Nephron progenitor cell (in vitro differentiated cells): Measurements from ENCODE around the gene GCK.

Source experiments
- DNase-seq: peaks from one replicate; pipeline ENCODE4 v3.0.0; 2021
- H3K27ac Mint-ChIP-seq: 2 replicates; pipeline ENCODE4 v1.8.0; 2021; ENCODE audit warnings: mild to moderate bottlenecking, moderate library complexity, mixed read lengths
- H3K27me3 Mint-ChIP-seq: 2 replicates; pipeline ENCODE4 v1.8.0; 2021; ENCODE audit warnings: mild to moderate bottlenecking, low read depth, mixed read lengths; ENCODE audit not compliant: poor library complexity
- H3K36me3 Mint-ChIP-seq: 2 replicates; pipeline ENCODE4 v1.8.0; 2021; ENCODE audit warnings: low read depth, mixed read lengths
- H3K4me1 Mint-ChIP-seq: 2 replicates; pipeline ENCODE4 v1.8.0; 2021; ENCODE audit warnings: mixed read lengths
- H3K4me3 Mint-ChIP-seq: 2 replicates; pipeline ENCODE4 v1.8.0; 2021; ENCODE audit warnings: mild to moderate bottlenecking, moderate library complexity, mixed read lengths
- H3K9me3 Mint-ChIP-seq: 2 replicates; pipeline ENCODE4 v1.8.0; 2021; ENCODE audit warnings: mild to moderate bottlenecking, moderate library complexity, mixed read lengths
- CTCF ChIP-seq: fragments of 200-600 bp; sonication (generic); IDR thresholded peaks from 2 replicates; pipeline ENCODE4 v1.5.0; 2021; ENCODE audit warnings: antibody characterized with exemption

GCK gene

DNA sequence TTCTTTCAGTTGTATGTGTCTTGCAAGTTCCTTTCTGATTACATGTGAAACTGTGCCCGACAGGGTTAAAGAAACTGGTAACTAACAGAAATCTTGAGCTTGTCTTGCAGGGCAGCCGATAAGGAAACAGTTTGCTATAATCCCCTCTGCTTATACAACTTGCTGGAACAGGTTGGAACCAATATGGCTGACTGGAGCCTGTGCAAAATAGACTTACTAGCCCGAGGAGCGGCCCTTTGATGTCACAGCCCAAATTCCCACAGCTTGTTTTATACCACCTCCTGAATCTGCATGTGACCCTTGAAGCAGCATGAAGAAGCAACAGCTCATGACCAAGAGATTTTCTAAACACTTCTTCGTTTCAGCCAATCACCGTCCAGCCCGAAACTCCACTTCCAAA is 8.2 kb upstream of the GCK start:
- H3K27me3 Mint-ChIP-seq: peaks cover 32% of the 10 kb centered on the region

GRCh38 chr7:44196450-44196872 is 7.2 kb upstream of the GCK start:
- TF ChIP-seq CTCF: peak; percentile 61
- Mint-ChIP-seq H3K36me3 (no peaks in the 10 kb centered on the region), H3K9me3 (peaks cover 7% of the 10 kb centered on the region), H3K27ac (no peak overlapping the region), H3K4me3 (no peak overlapping the region), H3K27me3 (peaks cover 36% of the 10 kb centered on the region), H3K4me1 (peaks cover 11% of the 10 kb centered on the region)
- DNase-seq: peak; percentile 59

More for the DNA sequence above, 8.2 kb upstream of the GCK start:
- H3K27ac Mint-ChIP-seq: no peak overlapping the region
- no peaks in the 10 kb centered on the region for H3K36me3 Mint-ChIP-seq
- no peak overlapping the region for H3K4me3 Mint-ChIP-seq
- peaks cover 7% of the 10 kb centered on the region for H3K9me3 Mint-ChIP-seq
- no peak for TF ChIP-seq CTCF
- H3K4me1 Mint-ChIP-seq: peaks cover 18% of the 10 kb centered on the region
- no peak for DNase-seq

- no peak for DNase-seq
- Mint-ChIP-seq H3K4me3 (no peak overlapping the region), H3K4me1 (peaks cover 9% of the 10 kb centered on the region), H3K36me3 (no peaks in the 10 kb centered on the region), H3K27me3 (peaks cover 36% of the 10 kb centered on the region), H3K27ac (no peak overlapping the region), H3K9me3 (peaks cover 7% of the 10 kb centered on the region)
- TF ChIP-seq CTCF: no peak
These were observed 6.7 kb upstream of the GCK start for GRCh38 chr7:44195889-44196288.

- Mint-ChIP-seq H3K27me3 (peaks cover 34% of the 10 kb centered on the region), H3K9me3 (peaks cover 4% of the 10 kb centered on the region), H3K36me3 (no peaks in the 10 kb centered on the region), H3K4me3 (no peak overlapping the region), H3K27ac (no peak overlapping the region), H3K4me1 (peaks cover 19% of the 10 kb centered on the region)
- no peak for DNase-seq
- TF ChIP-seq CTCF: no peak
These were observed 5.4 kb upstream of the GCK start for GRCh38 chr7:44194562-44195145.

- H3K36me3 Mint-ChIP-seq: no peaks in the 10 kb centered on the region
- H3K27ac Mint-ChIP-seq: no peak overlapping the region
- peaks cover 4% of the 10 kb centered on the region for H3K9me3 Mint-ChIP-seq
- peaks cover 29% of the 10 kb centered on the region for H3K27me3 Mint-ChIP-seq
- TF ChIP-seq CTCF: no peak
- H3K4me3 Mint-ChIP-seq: no peak overlapping the region
- peaks cover 24% of the 10 kb centered on the region for H3K4me1 Mint-ChIP-seq
- no peak for DNase-seq
These were observed 4.8 kb upstream of the GCK start for GRCh38 chr7:44194069-44194468.

DNA sequence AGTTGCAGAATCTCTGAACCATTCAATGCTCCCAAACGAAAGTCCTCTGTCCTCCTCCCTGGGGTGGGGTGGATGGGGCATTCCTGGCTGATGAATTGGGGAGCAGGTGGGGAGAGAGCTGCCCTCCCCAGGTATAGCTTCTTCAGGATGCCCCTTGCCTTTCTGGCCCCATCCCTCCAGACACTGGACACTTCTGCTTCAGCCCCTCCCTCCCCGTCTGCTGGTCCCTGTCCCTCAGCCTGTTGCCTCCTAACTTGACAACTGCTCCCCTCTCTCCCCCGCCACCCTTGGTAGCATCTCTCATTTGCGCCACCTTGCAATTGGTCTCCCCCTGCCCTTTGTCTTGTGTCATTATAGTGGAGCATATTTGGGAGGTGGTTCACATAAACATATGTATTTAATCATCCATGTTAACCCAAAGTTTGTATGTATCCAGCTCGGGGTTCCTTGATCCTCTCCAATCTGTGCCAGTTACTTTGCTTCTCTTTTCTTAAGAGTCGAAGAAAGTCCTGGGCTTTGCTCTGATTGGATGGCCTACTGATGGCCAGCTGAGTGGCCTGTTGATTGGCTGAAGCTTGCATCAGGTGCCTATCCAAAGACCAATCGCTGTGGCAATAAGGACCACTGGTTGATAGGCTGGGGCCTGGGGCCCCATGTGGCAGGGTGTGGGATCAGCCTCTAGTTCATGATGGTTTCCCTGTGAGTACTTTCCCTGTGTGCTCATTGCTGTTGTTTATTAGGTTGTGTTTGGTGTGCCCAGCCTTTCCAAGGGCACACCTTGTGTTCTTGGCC is 4.0 kb upstream of the GCK start:
- no peak for DNase-seq
- Mint-ChIP-seq H3K36me3 (no peaks in the 10 kb centered on the region), H3K27ac (no peak overlapping the region), H3K27me3 (peaks cover 27% of the 10 kb centered on the region), H3K4me1 (peaks cover 31% of the 10 kb centered on the region), H3K9me3 (peaks cover 4% of the 10 kb centered on the region), H3K4me3 (no peak overlapping the region)
- TF ChIP-seq CTCF: no peak
